ENCODE measurements around the gene CELF4.
"Not testable (repeated sequence)": the region's sequence is repeated elsewhere in the genome, so short reads cannot be mapped to it uniquely, and the experiment has no call there.

The CELF4 gene

DNA sequence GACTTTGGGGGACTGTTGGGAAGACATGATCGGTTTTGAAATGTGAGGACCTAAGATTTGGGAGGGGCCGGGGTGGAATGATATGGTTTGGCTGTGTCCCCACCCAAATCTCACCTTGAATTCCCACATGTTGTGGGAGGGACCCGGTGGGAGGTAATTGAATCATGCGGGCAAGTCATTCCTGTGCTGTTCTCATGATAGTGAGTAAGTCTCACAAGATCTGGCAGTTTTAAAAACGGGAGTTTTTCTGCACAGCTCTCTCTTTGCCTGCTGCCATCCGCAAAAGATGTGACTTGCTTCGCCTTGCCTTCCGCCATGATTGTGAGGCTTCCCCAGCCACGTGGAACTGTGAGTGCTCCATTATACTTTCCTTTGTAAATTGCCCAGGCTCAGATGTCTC lies 207.5 kb downstream of the CELF4 start:
- not testable (repeated sequence) for DNase-seq (ENCODE audit: low read depth in 2 of 2)

GRCh38 chr18:37355772-37356171 lies 209.8 kb downstream of the CELF4 start:
- no peak for DNase-seq (ENCODE audit: low read depth in 2 of 2)

GRCh38 chr18:37351110-37351509 lies 214.5 kb downstream of the CELF4 start:
- DNase-seq (ENCODE audit: low read depth in 2 of 2), result no peak

GRCh38 chr18:37348729-37349128 lies 216.9 kb downstream of the CELF4 start:
- no peak for DNase-seq (ENCODE audit: low read depth in 2 of 2)

DNA sequence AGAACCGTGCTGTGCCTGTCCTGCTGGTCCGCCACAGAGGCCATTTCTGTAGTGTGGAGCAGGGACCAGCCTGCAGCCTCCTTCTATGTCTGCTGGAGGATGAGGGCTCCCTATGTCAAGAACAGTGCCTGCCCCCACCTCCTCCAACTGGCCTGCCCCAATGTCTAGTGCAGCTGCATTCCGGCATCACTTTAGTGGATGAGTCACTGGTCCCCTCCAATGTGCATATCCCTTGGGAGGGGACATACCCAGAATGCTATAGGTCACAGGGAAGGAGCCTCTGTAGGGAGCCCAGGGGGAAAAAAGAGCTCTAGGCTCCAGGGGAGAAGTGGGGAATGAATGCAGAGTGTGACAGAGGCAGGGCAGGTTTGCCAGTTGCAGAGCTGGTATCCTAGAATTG lies 219.6 kb downstream of the CELF4 start:
- no peak for DNase-seq (ENCODE audit: low read depth in 2 of 2)

DNA sequence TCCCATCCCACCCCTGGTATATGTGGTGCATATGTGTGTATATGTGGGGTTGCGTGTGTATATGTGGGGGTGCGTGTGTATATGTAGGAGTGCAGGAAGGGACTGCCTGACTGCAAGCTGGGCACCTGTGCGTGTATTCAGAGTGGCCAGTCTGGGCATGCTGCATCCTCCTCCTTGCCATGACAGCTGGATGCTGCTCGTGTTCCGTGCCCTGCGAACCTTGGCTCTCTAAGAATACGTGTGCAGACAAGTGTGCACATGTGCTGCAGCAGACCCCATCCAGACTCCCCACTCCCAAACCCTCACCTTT lies 222.1 kb downstream of the CELF4 start:
- no peak for DNase-seq (ENCODE audit: low read depth in 2 of 2)

DNA sequence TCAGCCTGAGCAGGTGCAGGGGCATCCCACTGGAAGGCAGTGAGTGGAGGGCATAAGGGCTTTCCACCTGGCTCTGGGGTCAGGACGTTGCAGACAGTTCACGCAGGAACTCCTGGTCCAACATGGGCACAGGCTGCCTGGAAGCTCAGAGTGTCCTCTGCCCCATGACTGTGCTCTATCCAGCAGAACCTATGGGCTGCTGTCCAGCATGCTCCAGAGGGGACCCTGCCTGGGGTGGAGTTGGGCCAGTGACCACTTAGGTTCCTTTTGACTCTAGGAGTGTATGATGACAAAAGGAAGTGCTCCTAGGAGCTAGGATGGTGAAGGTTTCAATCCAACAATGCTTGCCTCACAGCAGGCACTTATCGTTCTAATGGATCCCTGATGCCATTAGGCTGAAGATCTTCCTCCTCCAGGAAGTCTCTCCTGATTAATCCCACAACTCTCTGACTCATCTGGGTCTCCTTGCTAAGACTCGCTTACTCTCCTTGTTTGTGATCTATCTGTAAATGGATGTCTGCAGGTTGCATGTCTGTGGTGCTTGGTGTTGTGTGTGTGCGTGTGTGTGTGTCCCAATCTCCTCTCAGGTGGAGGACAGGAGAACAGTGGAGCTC lies 224.0 kb downstream of the CELF4 start:
- DNase-seq (ENCODE audit: low read depth in 2 of 2), result no peak

DNA sequence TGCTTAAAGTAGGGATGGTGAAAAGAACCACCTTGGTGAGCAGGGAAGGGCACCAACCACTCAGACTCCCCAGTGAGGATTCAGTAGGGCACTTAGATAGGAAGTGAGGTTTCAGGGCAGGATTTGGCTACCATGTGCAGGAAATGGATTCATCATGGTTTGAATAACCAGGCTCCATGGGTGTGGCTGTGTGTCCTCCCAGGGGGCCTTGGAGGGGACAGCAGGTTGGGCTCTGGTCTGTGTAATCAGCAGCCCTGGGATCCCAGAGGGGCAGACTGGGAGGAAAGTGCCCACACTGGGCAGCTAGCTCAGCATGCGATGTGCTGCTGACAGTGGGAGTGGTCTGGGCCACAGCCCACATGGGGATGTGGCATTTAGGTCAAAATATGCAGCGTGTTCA lies 224.6 kb downstream of the CELF4 start:
- no peak for DNase-seq (ENCODE audit: low read depth in 2 of 2)

DNA sequence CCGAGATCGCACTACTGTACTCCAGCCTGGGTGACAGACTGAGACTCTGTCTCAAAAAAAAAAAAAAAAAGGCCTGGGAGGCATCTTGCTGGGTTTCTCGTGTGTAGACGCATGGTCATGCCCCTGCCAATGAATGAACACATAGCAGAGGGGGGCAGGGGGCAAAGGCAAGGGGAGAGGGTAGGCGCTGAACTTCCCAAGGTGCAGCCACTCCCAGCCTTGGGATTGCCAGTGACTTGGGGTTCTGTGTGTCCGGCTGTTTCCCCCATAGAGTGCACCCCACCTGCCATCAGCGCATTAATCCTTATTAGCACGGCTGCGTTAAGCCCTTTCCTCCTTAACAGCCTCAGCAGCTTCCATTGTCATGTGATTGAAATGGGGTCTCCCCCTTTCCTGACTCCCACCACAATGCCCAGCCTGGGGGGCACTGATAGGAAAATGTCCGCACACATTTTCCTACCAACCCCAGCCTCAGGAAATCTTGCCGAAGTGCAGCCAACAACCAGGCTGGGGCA lies 225.8 kb downstream of the CELF4 start:
- DNase-seq (ENCODE audit: low read depth in 2 of 2), result no peak

- no peak for DNase-seq (ENCODE audit: low read depth in 2 of 2)
Observed at GRCh38 chr18:37336568-37337285, 228.9 kb downstream of the CELF4 start.

- DNase-seq (ENCODE audit: low read depth in 2 of 2), result no peak
Observed at GRCh38 chr18:37335409-37335736, 230.2 kb downstream of the CELF4 start.

GRCh38 chr18:37334631-37335408 lies 230.8 kb downstream of the CELF4 start:
- DNase-seq (ENCODE audit: low read depth in 2 of 2), result no peak

DNA sequence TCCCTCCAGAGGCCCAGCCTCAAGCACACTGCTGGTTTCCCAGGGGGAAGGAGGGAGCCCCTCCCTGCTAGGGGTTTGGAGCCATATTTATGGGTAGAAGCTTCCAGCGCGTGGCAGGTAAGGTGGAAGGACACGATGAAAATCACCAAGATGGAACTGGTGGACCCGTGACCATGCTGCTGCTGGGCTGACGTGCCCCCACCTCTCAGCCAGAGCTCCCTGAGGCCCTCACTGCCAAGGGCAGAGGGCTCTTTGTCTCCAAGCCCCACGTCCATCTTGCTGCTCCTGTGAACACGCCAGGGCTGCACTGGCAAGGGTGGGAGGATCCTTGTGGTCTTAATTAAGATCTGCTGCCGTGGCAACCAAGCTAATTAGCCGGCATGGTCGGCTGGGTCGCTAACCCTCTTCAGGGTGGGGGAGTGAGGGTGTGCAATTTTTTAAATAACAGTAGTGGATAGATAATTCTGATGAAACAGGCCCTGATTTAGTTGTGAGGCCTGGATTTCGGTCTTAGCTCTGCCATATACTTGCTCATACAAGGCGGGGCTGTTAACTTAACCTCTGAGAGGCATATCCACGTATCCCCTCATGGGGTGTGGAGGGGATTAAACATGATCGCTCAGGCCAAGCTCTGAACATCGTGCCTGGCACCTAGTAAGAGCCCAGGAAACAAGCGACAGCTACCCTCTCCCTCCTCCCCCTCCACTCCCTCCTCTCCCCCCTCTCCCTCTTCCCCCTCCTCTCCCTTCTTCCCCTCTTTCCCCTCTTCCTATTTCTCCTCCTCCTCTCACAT lies 232.8 kb downstream of the CELF4 start:
- no peak for DNase-seq (ENCODE audit: low read depth in 2 of 2)

GRCh38 chr18:37332219-37332618 lies 233.4 kb downstream of the CELF4 start:
- no peak for DNase-seq (ENCODE audit: low read depth in 2 of 2)

- DNase-seq (ENCODE audit: low read depth in 2 of 2), result no peak
Observed at GRCh38 chr18:37330173-37330572, 235.4 kb downstream of the CELF4 start.

DNA sequence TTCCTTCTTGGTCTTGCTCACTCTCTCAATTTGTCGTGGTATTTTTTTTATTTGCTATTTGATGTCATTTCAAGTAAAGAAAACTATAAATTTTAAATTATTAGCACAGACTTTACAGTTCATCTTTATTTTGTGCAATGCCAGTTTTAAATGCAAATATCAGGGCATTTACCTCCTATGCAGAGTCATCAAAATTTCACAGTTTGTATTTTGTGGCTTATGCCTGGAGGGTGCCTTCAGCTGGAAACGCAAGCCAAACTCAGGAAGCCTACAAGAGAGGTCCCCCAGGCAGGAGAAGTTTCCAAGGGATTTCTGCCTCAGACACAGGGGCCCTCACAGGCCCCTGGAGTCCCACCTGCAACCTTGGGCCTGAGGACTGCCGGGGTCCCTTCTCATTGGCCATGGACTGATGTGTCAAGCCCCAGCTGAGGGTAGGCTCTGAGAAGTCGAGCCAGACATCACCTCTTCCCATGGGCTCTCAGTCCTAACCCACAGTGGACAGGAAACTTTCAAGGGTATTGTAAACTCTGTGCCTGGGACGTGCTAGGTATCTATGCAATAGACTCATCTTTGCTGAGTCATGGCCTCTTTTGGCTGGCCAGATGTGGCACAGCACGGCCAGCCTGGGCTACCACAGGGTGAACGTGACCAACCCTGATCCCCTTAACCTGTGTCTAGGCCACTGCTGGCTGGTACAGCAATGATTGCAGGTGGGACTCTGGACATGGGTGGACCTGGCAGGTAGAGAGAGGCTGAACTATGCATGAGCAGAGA lies 236.5 kb downstream of the CELF4 start:
- DNase-seq (ENCODE audit: low read depth in 2 of 2), result no peak

- no peak for DNase-seq (ENCODE audit: low read depth in 2 of 2)
Observed at GRCh38 chr18:37327063-37327577, 238.5 kb downstream of the CELF4 start.

DNA sequence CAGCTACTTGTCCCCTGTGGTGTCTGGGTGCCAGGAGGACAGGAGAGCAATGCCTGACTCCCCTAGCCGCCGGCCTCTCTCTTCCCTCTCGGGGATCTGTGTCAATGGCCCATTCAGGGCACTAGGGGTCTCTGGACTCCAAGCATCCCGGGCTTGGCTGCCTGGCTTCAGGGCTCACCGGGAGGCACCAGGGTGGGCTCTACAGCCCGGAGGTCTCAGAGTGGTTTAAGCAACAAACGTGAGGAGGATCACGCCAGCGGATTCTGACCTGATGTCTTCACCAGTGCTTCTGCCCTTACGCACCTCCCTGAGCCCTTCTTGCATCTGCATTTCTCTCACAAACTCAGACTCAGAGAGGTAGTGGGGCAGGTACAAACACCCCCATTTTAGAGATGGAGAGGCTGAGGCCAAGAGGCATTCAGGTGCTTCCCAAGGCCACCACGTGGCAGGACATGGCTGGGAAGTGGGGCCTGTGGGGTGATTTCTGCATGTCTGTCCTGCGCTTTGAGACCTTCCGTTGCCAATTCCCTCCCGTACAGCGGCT lies 243.0 kb downstream of the CELF4 start:
- DNase-seq (ENCODE audit: low read depth in 2 of 2), result no peak

DNA sequence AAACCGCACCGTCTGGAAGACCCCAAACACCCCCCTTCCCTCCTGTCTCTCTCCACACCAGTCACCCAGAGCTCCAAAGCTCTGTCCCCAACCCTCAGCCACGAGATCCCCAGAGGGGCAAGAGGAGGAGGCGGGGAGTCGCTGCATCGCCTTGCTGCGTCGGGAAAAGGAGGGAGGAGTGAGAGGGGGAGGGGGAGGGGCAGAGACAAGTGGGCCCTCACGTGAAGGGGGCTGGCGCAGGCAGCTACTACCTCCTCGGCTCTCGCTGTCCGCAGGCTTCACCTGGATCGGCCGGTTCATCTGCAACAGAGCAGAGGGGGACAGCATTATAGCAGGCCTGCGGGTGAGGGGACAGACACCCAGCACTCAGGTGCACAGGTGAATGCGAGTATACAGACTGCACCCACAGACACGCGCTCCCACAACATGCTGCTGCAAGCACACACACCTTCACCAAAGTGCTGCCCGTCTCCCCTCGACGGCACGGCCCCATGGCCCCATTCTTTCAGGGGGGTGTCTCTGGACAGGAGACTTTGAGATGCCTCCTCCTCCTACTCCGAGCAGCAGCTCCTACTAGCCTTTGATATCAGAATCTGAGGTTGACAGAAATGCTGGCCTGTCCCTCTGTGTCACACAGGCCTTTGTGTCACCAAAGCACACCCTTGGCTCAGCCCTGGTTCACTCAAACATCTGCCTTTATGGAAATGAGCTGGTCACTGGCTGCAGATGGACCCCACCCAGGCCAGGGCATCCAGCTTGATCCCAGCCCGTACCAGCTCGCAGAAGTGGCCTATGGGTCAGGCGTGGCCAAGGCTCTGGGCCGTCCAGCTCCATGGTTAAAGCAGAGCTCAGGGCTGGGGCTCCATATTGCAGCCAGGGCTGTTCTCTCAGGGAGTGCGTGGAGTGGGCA lies 243.8 kb downstream of the CELF4 start:
- no peak for DNase-seq (ENCODE audit: low read depth in 2 of 2)

DNA sequence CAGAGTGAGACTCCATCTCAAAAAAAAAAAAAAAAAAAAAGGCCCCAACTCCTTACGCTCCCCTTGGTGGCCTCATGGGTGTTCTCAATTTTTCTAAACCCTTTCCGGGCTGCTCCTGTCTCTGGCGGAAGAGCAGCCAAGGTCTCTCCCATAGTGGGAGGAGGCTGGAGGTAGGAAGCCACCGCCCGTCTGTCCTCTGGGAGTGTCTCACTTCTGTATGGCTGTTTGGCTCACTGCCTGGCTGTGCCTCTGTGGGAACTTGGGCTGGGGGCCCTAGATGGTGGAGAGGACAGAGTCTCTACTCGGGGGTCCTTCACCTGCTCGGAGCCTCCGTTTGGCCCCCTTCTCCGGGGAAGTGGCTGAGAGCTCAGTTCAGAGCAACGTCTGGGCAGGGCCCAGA lies 245.3 kb downstream of the CELF4 start:
- DNase-seq (ENCODE audit: low read depth in 2 of 2), result no peak

All from stimulated activated CD4-positive, alpha-beta T cell treated with anti-CD3 and anti-CD28 coated beads, Interleukin-1b, Interleukin-23, amount 100 ng/mL, for 1 hour (primary cell).